HEK293 (cell line): ENCODE data around the gene VASP.
A peak's percentile ranks its signal among the peaks of the same experiment; 100 is the strongest.

Source experiments
- BCL11A ChIP-seq: fragments of 450-650 bp; formaldehyde crosslinking; IDR thresholded peaks from 2 replicates; pipeline ENCODE4 v1.5.1; 2016; ENCODE audit warnings: low read depth, missing biosample characterization, missing genetic modification characterization
- CTCF ChIP-seq: fragments of 450-650 bp; formaldehyde crosslinking; IDR thresholded peaks from 2 replicates; pipeline ENCODE4 v1.5.1; 2016; ENCODE audit warnings: missing biosample characterization, missing genetic modification characterization
- PRDM1 ChIP-seq: fragments of 450-650 bp; formaldehyde crosslinking; IDR thresholded peaks from 2 replicates; pipeline ENCODE4; 2016; ENCODE audit warnings: missing biosample characterization, missing genetic modification characterization
- SCRT1 ChIP-seq: fragments of 450-650 bp; formaldehyde crosslinking; IDR thresholded peaks from 2 replicates; pipeline ENCODE4 v1.5.1; 2016; ENCODE audit warnings: missing biosample characterization, missing genetic modification characterization, borderline replicate concordance
- ZBTB11 ChIP-seq: fragments of 450-650 bp; formaldehyde crosslinking; conservative IDR thresholded peaks from 2 replicates; pipeline ENCODE4 v1.5.1; 2016; ENCODE audit warnings: low read depth, missing biosample characterization, missing genetic modification characterization
- ZNF266 ChIP-seq: fragments of 450-650 bp; formaldehyde crosslinking; IDR thresholded peaks from 2 replicates; pipeline ENCODE4 v1.5.1; 2016; ENCODE audit warnings: missing biosample characterization, missing genetic modification characterization, low read depth
- ZNF274 ChIP-seq, 2 experiments: fragments of 200-500 bp in 1 of 2; fragments of 450-650 bp in 1 of 2; sonication (Bioruptor generic) in 1 of 2; formaldehyde crosslinking in 1 of 2; IDR thresholded peaks; 2 replicates each; pipeline versions ENCODE4 v1.5.1 to v1.6.1; 2014 to 2016; ENCODE audit warnings: borderline replicate concordance in 1 of 2, inconsistent platforms in 1 of 2, low read length in 1 of 2, missing biosample characterization in 1 of 2, missing genetic modification characterization in 1 of 2
- ZNF677 ChIP-seq: fragments of 450-650 bp; IDR thresholded peaks from 2 replicates; pipeline ENCODE4 v1.5.0; 2018; ENCODE audit warnings: missing biosample characterization, mild to moderate bottlenecking, missing genetic modification characterization, moderate library complexity
- ZNF777 ChIP-seq: fragments of 450-650 bp; formaldehyde crosslinking; IDR thresholded peaks from 2 replicates; pipeline ENCODE4 v1.5.1; 2017; ENCODE audit warnings: missing biosample characterization, missing genetic modification characterization, borderline replicate concordance
- TF ChIP-seq, protein P1 (sequence below): fragments of 450-650 bp; formaldehyde crosslinking; IDR thresholded peaks from 2 replicates; pipeline ENCODE4 v1.5.1; 2016; ENCODE audit warnings: missing biosample characterization, missing genetic modification characterization
- TF ChIP-seq, protein P2 (sequence below): fragments of 450-650 bp; formaldehyde crosslinking; IDR thresholded peaks from 2 replicates; pipeline ENCODE4 v1.5.1; 2016; ENCODE audit warnings: missing biosample characterization, missing genetic modification characterization

DNA sequence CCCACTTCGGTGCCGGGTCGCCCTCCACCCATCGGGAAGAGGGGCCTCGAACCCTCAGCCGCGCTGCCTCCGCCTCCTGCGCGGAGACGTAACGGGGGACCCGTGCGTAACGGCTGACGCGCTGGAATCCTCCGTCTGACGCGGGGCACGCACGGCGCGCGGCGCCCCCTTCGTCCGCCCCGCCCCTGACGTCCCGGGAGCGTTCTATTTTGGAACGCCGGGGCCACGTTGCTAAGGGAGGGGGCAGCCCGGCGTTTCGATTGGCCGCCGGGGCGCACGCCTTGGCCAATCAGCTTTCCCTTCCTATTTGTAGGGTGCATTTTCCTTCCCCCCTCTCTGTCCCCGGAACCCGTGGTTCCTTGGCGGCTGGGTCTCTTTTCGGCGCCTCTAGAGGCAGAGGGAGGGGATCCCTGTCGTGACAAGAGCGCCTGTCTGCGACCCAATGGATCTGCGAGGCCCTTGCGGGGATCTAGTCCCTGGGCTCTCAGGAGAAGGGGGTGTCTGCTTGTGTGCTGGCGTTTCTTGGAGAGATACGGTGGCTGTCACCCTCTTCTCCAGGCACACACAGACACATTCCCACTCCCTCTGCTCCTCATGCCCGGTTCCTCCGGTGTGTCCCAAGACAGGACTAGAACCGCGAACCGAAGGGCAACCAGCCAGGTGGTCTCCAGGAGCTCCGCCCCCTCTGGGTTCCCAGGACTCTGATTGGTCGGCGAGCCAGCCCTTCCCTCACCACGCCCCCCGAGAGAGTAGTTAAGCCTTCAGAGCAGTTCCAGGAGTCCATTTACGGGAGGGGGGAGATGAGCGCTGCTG is 37.9 kb upstream of the VASP start:
- peak; percentile 6; the same call in 1 of the 2 replicates for TF ChIP-seq CTCF (tag by site-specific recombination)
- no peak for TF ChIP-seq ZNF274 (IDR thresholded peaks at IDR 0.05; ENCODE audit: low read length)
- no peak for TF ChIP-seq ZNF274 (tag by site-specific recombination; IDR thresholded peaks at IDR 0.05; ENCODE audit: borderline replicate concordance)
- no peak for TF ChIP-seq ZNF266 (tag by site-specific recombination)
- TF ChIP-seq PRDM1 (tag by site-specific recombination) = no peak
- TF ChIP-seq, protein P1, sequence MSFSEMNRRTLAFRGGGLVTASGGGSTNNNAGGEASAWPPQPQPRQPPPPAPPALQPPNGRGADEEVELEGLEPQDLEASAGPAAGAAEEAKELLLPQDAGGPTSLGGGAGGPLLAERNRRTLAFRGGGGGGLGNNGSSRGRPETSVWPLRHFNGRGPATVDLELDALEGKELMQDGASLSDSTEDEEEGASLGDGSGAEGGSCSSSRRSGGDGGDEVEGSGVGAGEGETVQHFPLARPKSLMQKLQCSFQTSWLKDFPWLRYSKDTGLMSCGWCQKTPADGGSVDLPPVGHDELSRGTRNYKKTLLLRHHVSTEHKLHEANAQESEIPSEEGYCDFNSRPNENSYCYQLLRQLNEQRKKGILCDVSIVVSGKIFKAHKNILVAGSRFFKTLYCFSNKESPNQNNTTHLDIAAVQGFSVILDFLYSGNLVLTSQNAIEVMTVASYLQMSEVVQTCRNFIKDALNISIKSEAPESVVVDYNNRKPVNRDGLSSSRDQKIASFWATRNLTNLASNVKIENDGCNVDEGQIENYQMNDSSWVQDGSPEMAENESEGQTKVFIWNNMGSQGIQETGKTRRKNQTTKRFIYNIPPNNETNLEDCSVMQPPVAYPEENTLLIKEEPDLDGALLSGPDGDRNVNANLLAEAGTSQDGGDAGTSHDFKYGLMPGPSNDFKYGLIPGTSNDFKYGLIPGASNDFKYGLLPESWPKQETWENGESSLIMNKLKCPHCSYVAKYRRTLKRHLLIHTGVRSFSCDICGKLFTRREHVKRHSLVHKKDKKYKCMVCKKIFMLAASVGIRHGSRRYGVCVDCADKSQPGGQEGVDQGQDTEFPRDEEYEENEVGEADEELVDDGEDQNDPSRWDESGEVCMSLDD = peak; percentile 97
- TF ChIP-seq ZNF777 (tag by site-specific recombination) = no peak
- TF ChIP-seq BCL11A (tag by site-specific recombination) = no peak
- TF ChIP-seq SCRT1 = no peak
- peak; percentile 35 for TF ChIP-seq ZBTB11 (tag by site-specific recombination)
- TF ChIP-seq, protein P2, sequence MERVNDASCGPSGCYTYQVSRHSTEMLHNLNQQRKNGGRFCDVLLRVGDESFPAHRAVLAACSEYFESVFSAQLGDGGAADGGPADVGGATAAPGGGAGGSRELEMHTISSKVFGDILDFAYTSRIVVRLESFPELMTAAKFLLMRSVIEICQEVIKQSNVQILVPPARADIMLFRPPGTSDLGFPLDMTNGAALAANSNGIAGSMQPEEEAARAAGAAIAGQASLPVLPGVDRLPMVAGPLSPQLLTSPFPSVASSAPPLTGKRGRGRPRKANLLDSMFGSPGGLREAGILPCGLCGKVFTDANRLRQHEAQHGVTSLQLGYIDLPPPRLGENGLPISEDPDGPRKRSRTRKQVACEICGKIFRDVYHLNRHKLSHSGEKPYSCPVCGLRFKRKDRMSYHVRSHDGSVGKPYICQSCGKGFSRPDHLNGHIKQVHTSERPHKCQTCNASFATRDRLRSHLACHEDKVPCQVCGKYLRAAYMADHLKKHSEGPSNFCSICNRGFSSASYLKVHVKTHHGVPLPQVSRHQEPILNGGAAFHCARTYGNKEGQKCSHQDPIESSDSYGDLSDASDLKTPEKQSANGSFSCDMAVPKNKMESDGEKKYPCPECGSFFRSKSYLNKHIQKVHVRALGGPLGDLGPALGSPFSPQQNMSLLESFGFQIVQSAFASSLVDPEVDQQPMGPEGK (tag by site-specific recombination) = peak; percentile 98
- no peak for TF ChIP-seq ZNF677 (tag by site-specific recombination)
